MCF 10A (cell line): Measurements from ENCODE around the gene SAT1. TPM values are rescaled to one million over a fixed set of nuclear protein-coding genes. Genes with fewer than 3 reads are reported as not detected.

Experiments
- Bru-seq: library from RNA; stranded (reverse); fragments of 400-500 nt; gene quantifications from one replicate; lab custom pipeline; 2021; lab: Mats Ljungman, UMichigan
- BruChase-seq, 2 experiments: library from RNA; stranded (reverse); fragments of 400-500 nt; gene quantifications; one replicate each; lab custom pipeline; 2021; lab: Mats Ljungman, UMichigan
- BruUV-seq: library from RNA; stranded (reverse); fragments of 400-500 nt; replicated peaks from 2 replicates; lab custom pipeline; 2021; lab: Mats Ljungman, UMichigan
- CTCF ChIA-PET: fragments of 300-600 bp; sonication (Branson Sonifier 250); formaldehyde crosslinking; extraction: SDS; loops from one replicate; lab custom pipeline; 2021; ENCODE audit warnings: antibody characterized with exemption, inconsistent platforms; lab: Yijun Ruan, JAX
- POLR2A ChIA-PET: fragments of 300-600, 350-650 bp; sonication (Branson Sonifier 250); formaldehyde crosslinking; extraction: SDS; loops from one replicate; lab custom pipeline; 2020; ENCODE audit warnings: antibody characterized with exemption, inconsistent platforms; lab: Yijun Ruan, JAX
- DNase-seq: peaks from one replicate; pipeline ENCODE4 v3.0.0-alpha.2; 2018; ENCODE audit not compliant: unreplicated experiment
- H3K27ac Mint-ChIP-seq: one replicate; pipeline ENCODE4 v1.8.0; 2022; ENCODE audit warnings: mild to moderate bottlenecking, low read depth, mixed read lengths; ENCODE audit not compliant: unreplicated experiment
- H3K27me3 Mint-ChIP-seq: one replicate; pipeline ENCODE4 v1.8.0; 2022; ENCODE audit warnings: mixed read lengths; ENCODE audit not compliant: insufficient read depth, unreplicated experiment
- H3K36me3 Mint-ChIP-seq: one replicate; pipeline ENCODE4 v1.8.0; 2022; ENCODE audit warnings: mild to moderate bottlenecking, moderate library complexity, mixed read lengths; ENCODE audit not compliant: insufficient read depth, unreplicated experiment
- H3K4me1 Mint-ChIP-seq: one replicate; pipeline ENCODE4 v1.8.0; 2022; ENCODE audit warnings: mixed read lengths; ENCODE audit not compliant: insufficient read depth, unreplicated experiment
- H3K4me3 Mint-ChIP-seq: one replicate; pipeline ENCODE4 v1.8.0; 2022; ENCODE audit warnings: mild to moderate bottlenecking, moderate library complexity, mixed read lengths; ENCODE audit not compliant: unreplicated experiment
- H3K9me3 Mint-ChIP-seq: one replicate; pipeline ENCODE4 v1.8.0; 2022; ENCODE audit warnings: mixed read lengths; ENCODE audit not compliant: unreplicated experiment
- CTCF ChIP-seq: fragments of 200-600 bp; IDR thresholded peaks from one replicate; pipeline ENCODE4 v1.8.0; 2022; ENCODE audit warnings: antibody characterized with exemption, mild to moderate bottlenecking; ENCODE audit not compliant: unreplicated experiment
- intact Hi-C: fragments of 100-400 bp; cut with micrococcal nuclease; formaldehyde crosslinking; loops from 2 replicates; pipeline ENCODE4 v1.14.1; 2022
- long read RNA-seq: library from polyadenylated mRNA; stranded (forward); transcript quantifications from one replicate; pipeline ENCODE4 v2.0.0, GENCODE V29; 2022
- total RNA-seq: library from RNA; stranded (reverse); gene quantifications from 2 replicates; pipeline ENCODE4 v1.2.3, GENCODE V29; 2022

SAT1 gene
- total RNA-seq (582 and 687 TPM in 2 replicates), Bru-seq, nascent RNA (percentile 100 among the genes with signal in this experiment), BruChase-seq, experiment 1, labeled RNA remaining after a 6-hour chase (percentile 100 among the genes with signal in this experiment), BruChase-seq, experiment 2, labeled RNA remaining after a 2-hour chase (percentile 100 among the genes with signal in this experiment)
- long read RNA-seq, transcript SAT1-209 (7 exons, 1,135 nt) = minor isoform, 368 of 1,179 reads
- long read RNA-seq, transcript SAT1-207 (3 exons, 1,033 nt) = minor isoform, 8 of 1,179 reads
- long read RNA-seq, transcript SAT1-204 (6 exons, 1,065 nt) = major isoform, 599 of 1,179 reads
- long read RNA-seq, partial matches to known transcripts = 6 of 1,179 reads
- long read RNA-seq, other reads (novel, unspliced or antisense) = 193 of 1,179 reads

DNA sequence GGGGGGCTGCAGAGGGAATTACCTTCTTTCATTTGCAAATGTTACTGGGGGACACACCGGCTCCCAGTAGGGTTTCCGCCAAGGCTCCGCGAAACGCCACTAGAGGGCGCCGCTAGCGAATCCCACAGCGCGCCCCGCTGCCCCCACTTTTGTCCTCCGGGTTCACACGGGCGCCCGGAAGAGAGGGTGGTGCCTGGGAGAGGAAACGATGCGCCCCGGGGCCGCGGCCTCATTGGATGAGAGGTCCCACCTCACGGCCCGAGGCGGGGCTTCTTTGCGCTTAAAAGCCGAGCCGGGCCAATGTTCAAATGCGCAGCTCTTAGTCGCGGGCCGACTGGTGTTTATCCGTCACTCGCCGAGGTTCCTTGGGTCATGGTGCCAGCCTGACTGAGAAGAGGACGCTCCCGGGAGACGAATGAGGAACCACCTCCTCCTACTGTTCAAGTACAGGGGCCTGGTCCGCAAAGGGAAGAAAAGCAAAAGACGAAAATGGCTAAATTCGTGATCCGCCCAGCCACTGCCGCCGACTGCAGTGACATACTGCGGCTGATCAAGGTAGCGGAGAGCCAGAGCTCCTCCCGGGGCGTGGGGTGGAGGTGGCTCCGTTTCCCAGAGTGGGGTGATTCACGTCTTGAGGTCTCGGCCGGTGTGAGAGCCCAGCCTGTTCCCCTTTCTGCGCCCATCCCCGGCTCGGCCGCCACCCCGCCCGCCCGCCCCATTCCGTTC is at the start of gene SAT1:
Gene SAT1, plus strand, starts transcription at position 311 of the 726 bp plus-strand sequence. Its CDS starts 179 bp downstream, at position 490.
- BruUV-seq = no TSS peak
- POLR2A ChIA-PET = interaction anchor here (0.7 to 8.4 kb wide), 17 partner anchors 10 to 272 kb away, joined by 3 to 140 read pairs (median 11); partner anchors contain the start of genes ACOT9, EIF2S3, KLHL15 and PRDX4
- H3K36me3 Mint-ChIP-seq = peaks cover 48% of the 10 kb centered on the region
- no peaks in the 10 kb centered on the region for H3K27me3 Mint-ChIP-seq
- H3K4me3 Mint-ChIP-seq = peak within 1 kb of the TSS; percentile 76
- H3K27ac Mint-ChIP-seq = peak within 1 kb of the TSS; percentile 80
- peaks cover 23% of the 10 kb centered on the region for H3K4me1 Mint-ChIP-seq
- DNase-seq = peak; percentile 95
- intact Hi-C loops = loop anchor here (1.0 to 5.0 kb wide), 3 partner anchors 37 to 99 kb away; partner anchors contain the start of gene ACOT9
- TF ChIP-seq CTCF = peak; percentile 56
- H3K9me3 Mint-ChIP-seq = no peaks in the 10 kb centered on the region
- CTCF ChIA-PET = interaction anchor here (0.7 to 2.7 kb wide), 17 partner anchors 9 to 124 kb away, joined by 3 to 54 read pairs (median 4); no protein-coding TSS in a partner anchor

DNA sequence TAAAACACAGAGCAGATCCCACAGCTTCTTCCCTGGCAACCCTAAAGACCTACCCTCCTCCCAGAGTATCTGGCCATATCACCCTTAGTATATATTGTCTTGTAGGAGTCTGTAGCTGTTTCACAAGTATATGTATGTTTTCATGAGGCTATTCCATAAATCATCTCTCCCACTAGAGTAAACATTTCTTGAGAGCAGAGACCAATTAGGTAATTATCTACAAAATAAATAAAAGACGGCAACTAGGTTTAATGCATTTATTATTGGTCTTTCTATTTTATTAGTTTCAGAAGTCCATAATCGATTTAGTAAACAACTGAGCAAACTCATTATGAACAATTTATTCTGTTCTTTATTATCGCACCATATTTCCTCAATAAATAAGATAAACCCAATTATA is 46.9 kb upstream of the SAT1 start:
- BruUV-seq = no TSS peak
- H3K27me3 Mint-ChIP-seq = peaks cover 24% of the 10 kb centered on the region
- peaks cover 4% of the 10 kb centered on the region for H3K36me3 Mint-ChIP-seq
- DNase-seq = no peak
- POLR2A ChIA-PET = no interaction called here
- intact Hi-C loops = no loop called here
- no peaks in the 10 kb centered on the region for H3K9me3 Mint-ChIP-seq
- CTCF ChIA-PET = interaction anchor here (0.7 to 2.8 kb wide), 4 partner anchors 10 to 1168 kb away, joined by 3 to 15 read pairs (median 7); no protein-coding TSS in a partner anchor
- TF ChIP-seq CTCF = no peak
- H3K4me3 Mint-ChIP-seq = no peak overlapping the region
- no peak overlapping the region for H3K27ac Mint-ChIP-seq
- H3K4me1 Mint-ChIP-seq = peaks cover 6% of the 10 kb centered on the region

DNA sequence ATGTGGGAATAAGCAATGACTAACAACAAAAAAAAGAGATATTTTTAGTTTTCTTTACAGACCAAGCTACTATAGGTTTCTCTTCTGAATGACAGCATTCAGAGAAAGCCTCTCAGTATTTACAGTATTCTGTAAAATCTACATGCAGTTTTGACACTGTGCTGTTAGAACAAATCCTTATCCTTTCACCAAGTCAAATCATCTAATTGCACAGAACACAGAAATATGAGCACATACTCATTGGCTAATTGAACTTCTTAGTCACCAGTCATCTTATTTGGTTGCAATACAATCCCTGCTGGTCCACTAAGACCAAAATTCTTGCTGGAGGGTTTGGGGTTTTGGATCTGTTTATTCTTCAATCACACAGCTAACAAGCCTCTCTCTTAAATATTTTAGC is 45.6 kb upstream of the SAT1 start:
- no peak overlapping the region for H3K27ac Mint-ChIP-seq
- no peaks in the 10 kb centered on the region for H3K9me3 Mint-ChIP-seq
- POLR2A ChIA-PET = no interaction called here
- peak; percentile 33 for DNase-seq
- no peak for TF ChIP-seq CTCF
- peaks cover 13% of the 10 kb centered on the region for H3K4me1 Mint-ChIP-seq
- BruUV-seq = no TSS peak
- H3K36me3 Mint-ChIP-seq = peaks cover 4% of the 10 kb centered on the region
- CTCF ChIA-PET = interaction anchor here (2.8 kb wide), 1 partner anchor 164 kb away, joined by 15 read pairs; no protein-coding TSS in a partner anchor
- intact Hi-C loops = no loop called here
- peaks cover 10% of the 10 kb centered on the region for H3K27me3 Mint-ChIP-seq
- no peak overlapping the region for H3K4me3 Mint-ChIP-seq
